Parathyroid adenoma (tissue), 2 donors: ENCODE results near the gene CLEC11A.

ENCODE experiments used
- H2AFZ ChIP-seq: fragments of 300-600 bp; sonication (generic); one replicate; pipeline ENCODE4 v1.7.0; 2017; ENCODE audit warnings: antibody characterized with exemption, mild to moderate bottlenecking
- H3K27ac ChIP-seq: fragments of 300-600 bp; sonication (generic); one replicate; pipeline ENCODE4 v1.7.0; 2017
- H3K27me3 ChIP-seq: fragments of 300-600 bp; sonication (generic); one replicate; pipeline ENCODE4 v1.7.0; 2017; ENCODE audit warnings: low read length; ENCODE audit not compliant: control insufficient read depth, insufficient read depth
- H3K36me3 ChIP-seq: fragments of 300-600 bp; sonication (generic); one replicate; pipeline ENCODE4 v1.7.0; 2017; ENCODE audit warnings: low read length; ENCODE audit not compliant: control insufficient read depth, insufficient read depth
- H3K4me1 ChIP-seq: fragments of 300-600 bp; sonication (generic); one replicate; pipeline ENCODE4 v1.7.0; 2017; ENCODE audit warnings: control low read depth
- H3K4me2 ChIP-seq: fragments of 300-600 bp; sonication (generic); one replicate; pipeline ENCODE4 v1.7.0; 2017; ENCODE audit warnings: low read length
- H3K4me3 ChIP-seq: fragments of 300-600 bp; sonication (generic); one replicate; pipeline ENCODE4 v1.7.0; 2017; ENCODE audit warnings: low read depth, low read length
- H3K79me2 ChIP-seq: fragments of 300-600 bp; sonication (generic); one replicate; pipeline ENCODE4 v1.7.0; 2017; ENCODE audit warnings: control low read depth
- H3K9ac ChIP-seq: fragments of 300-600 bp; sonication (generic); one replicate; pipeline ENCODE4 v1.7.0; 2017; ENCODE audit warnings: mild to moderate bottlenecking
- H3K9me3 ChIP-seq: fragments of 300-600 bp; sonication (generic); one replicate; pipeline ENCODE4 v1.7.0; 2017; ENCODE audit warnings: low read length; ENCODE audit not compliant: control insufficient read depth
- TF ChIP-seq, protein P1 (sequence below): fragments of 300-600 bp; sonication (generic); IDR thresholded peaks from one replicate; pipeline ENCODE4 v1.7.0; 2017; ENCODE audit warnings: antibody characterized with exemption, mild to moderate bottlenecking
- donor health status: primary hyperparathyroidism.

Gene CLEC11A

DNA sequence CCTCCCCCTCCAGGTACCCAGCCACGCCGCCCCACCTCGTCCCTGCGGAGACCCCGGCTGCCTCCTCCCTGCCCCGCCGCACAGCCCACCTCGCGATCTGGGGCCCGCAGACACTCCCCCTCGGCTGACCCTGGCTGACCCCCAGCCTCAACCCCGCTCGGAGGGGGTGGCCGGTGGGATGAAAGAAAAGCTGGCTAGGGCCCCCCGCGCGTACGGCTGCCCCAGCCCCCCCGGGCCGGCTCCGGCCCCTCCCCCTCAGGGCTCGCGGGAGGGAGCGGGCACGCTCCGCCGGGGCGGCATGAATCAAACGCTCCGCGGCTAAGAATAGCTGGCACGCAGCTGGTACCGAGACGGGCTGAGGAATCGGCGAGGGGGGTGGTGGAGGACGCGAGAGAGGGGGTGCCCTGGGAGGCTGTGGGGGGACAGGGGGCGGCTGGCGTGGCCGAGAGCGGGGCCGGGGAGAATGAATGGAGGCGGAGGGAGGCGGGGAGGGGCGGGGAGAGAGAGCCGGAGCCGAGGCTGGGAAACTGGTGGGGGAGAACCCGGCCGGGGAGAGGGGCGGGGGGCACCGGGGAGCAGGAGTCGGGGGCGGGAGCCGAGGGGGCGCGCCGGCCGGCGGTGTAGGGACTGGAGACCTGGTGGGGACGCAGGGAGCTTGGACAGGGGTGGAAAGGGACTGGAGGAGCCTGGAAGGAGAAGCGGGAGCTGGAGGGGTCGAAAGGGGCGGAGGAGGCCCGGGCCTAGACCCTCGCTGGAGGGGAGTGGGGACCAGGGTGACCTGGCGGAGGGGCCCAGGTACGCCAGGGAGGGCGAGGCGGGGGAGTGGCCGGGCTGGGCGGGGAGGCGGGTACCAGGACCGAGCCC, 4.7 kb upstream of the CLEC11A start:
- H3K27me3 ChIP-seq, result no peaks in the 10 kb centered on the region
- peak overlapping the region; percentile 70 for H3K4me2 ChIP-seq
- no peaks in the 10 kb centered on the region for H3K36me3 ChIP-seq
- H3K4me3 ChIP-seq, result peak overlapping the region; percentile 29
- TF ChIP-seq, protein P1, sequence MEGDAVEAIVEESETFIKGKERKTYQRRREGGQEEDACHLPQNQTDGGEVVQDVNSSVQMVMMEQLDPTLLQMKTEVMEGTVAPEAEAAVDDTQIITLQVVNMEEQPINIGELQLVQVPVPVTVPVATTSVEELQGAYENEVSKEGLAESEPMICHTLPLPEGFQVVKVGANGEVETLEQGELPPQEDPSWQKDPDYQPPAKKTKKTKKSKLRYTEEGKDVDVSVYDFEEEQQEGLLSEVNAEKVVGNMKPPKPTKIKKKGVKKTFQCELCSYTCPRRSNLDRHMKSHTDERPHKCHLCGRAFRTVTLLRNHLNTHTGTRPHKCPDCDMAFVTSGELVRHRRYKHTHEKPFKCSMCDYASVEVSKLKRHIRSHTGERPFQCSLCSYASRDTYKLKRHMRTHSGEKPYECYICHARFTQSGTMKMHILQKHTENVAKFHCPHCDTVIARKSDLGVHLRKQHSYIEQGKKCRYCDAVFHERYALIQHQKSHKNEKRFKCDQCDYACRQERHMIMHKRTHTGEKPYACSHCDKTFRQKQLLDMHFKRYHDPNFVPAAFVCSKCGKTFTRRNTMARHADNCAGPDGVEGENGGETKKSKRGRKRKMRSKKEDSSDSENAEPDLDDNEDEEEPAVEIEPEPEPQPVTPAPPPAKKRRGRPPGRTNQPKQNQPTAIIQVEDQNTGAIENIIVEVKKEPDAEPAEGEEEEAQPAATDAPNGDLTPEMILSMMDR, result no peak
- peak overlapping the region; percentile 76 for H2AFZ ChIP-seq
- no peaks in the 10 kb centered on the region for H3K4me1 ChIP-seq
- no peak overlapping the region for H3K9ac ChIP-seq
- H3K27ac ChIP-seq, result no peak overlapping the region
- H3K9me3 ChIP-seq, result no peaks in the 10 kb centered on the region
- no peaks in the 10 kb centered on the region for H3K79me2 ChIP-seq

DNA sequence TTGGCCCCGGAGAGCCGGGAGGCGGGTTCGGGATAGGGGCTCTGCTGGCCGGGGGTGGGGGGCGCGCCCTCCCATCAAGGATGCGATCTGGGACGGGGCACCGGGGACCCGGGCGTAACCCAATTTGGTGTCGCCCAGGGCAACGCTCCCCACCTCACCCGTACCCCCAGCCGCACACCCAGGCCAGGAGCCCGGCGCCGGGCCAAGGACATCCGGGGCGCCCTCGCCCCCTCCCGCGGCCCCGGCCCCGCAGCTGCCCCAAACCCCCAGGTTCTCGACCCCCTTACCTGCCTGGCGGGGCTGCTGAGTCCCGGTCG, 4.1 kb upstream of the CLEC11A start:
- Histone ChIP-seq H3K4me1 (peaks cover under 1% of the 10 kb centered on the region), H3K4me2 (peak overlapping the region; percentile 70), H3K27ac (no peak overlapping the region), H3K79me2 (no peaks in the 10 kb centered on the region), H3K36me3 (no peaks in the 10 kb centered on the region), H2AFZ (peak overlapping the region; percentile 76), H3K9me3 (no peaks in the 10 kb centered on the region), H3K4me3 (peak overlapping the region; percentile 27), H3K9ac (no peak overlapping the region), H3K27me3 (no peaks in the 10 kb centered on the region)
- TF ChIP-seq, protein P1, result no peak

DNA sequence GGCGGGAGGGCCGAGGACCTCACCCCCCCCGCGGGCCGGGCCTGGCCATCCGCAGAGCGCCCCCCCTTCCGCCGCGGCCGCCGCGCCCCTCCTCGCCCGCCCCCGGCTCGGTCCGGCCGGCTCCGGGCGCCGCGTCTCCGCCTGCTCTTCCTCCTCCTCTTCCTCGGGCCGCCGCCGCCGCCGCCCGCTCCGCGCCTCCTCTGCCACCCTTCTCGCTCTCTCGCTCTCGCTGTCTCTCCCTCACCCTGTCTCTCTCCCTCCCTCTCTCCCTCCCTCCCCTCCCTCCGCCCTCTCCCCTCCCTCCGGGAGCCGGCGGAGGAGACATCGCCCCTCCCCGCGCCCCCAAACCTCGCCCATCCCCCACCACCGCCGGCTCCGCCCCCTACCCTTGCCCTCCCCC, 3.6 kb upstream of the CLEC11A start, which contains the start of gene SHANK1:
SHANK1 (minus strand) TSS at position 237 of the 400 bp plus-strand sequence. CDS start 2,883 bp downstream, outside the sequence.
- peaks cover 4% of the 10 kb centered on the region for H3K4me1 ChIP-seq
- no peak within 1 kb of the TSS for H3K9ac ChIP-seq
- H3K9me3 ChIP-seq, result no peaks in the 10 kb centered on the region
- TF ChIP-seq, protein P1, result no peak
- no peaks in the 10 kb centered on the region for H3K36me3 ChIP-seq
- peak within 1 kb of the TSS; percentile 27 for H3K4me3 ChIP-seq
- no peak within 1 kb of the TSS for H3K27ac ChIP-seq
- H3K4me2 ChIP-seq, result peak within 1 kb of the TSS; percentile 70
- H2AFZ ChIP-seq, result peak within 1 kb of the TSS; percentile 76
- H3K27me3 ChIP-seq, result no peaks in the 10 kb centered on the region
- no peaks in the 10 kb centered on the region for H3K79me2 ChIP-seq

DNA sequence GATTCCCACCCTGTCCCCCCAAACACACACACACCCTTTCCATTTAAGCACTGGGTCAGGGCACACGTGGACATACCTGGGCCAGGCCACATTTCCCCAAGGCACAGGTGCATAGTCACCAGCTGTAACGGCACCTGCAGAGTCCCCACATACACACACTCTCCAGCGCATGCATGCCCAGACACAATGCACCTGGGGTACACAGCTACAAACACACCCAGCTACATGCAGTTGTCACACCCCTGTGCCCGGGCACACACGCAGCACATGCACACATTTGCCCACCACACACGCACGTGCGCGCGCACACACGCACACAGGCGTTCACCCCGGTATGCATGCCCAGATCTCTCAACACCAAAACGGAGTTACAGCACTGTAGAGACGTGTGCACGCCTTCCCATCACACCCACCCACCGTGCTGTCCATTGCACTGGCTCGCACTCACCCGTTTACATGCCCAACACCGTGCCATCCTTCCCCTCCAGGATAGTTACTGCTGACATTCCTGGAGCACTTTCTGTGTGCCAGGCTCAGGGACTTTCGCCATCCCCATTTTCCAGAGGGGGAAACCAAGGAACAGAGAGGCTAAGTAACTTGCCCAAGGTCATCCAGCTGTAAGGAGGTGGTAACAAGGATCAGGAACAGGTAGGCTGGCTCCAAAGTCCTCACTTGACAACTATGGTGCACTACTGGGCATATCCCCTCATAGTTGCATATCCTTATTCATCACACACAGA, 2.8 kb upstream of the CLEC11A start:
- Histone ChIP-seq H3K4me3 (no peak overlapping the region), H3K36me3 (no peaks in the 10 kb centered on the region), H3K27ac (no peak overlapping the region), H2AFZ (no peak overlapping the region), H3K4me2 (no peak overlapping the region), H3K27me3 (no peaks in the 10 kb centered on the region), H3K4me1 (peaks cover 4% of the 10 kb centered on the region), H3K9me3 (no peaks in the 10 kb centered on the region), H3K79me2 (no peaks in the 10 kb centered on the region), H3K9ac (no peak overlapping the region)
- TF ChIP-seq, protein P1, result no peak
